Activated naive CD4-positive, alpha-beta T cell treated with anti-CD3 and anti-CD28 coated beads, Interleukin-2, amount 50 U/mL, for 24 hours (primary cell): ENCODE data around the gene MC1R.

Source experiments
- H3K27ac Mint-ChIP-seq: one replicate; pipeline ENCODE4 v1.8.0; 2021; ENCODE audit warnings: mild to moderate bottlenecking, mixed read lengths
- H3K27me3 Mint-ChIP-seq: one replicate; pipeline ENCODE4 v1.8.0; 2021; ENCODE audit warnings: mixed read lengths
- H3K36me3 Mint-ChIP-seq: one replicate; pipeline ENCODE4 v1.8.0; 2021; ENCODE audit warnings: mixed read lengths
- H3K4me1 Mint-ChIP-seq: one replicate; pipeline ENCODE4 v1.8.0; 2021; ENCODE audit warnings: mixed read lengths
- H3K4me3 Mint-ChIP-seq: one replicate; pipeline ENCODE4 v1.8.0; 2021; ENCODE audit warnings: mild to moderate bottlenecking, mixed read lengths
- H3K9me3 Mint-ChIP-seq: one replicate; pipeline ENCODE4 v1.8.0; 2021; ENCODE audit warnings: mixed read lengths

The MC1R gene

GRCh38 chr16:89890886-89891657 is 27.6 kb upstream of the MC1R start:
- Mint-ChIP-seq H3K4me3 (no peak overlapping the region), H3K27ac (no peak overlapping the region), H3K36me3 (peaks cover 6% of the 10 kb centered on the region), H3K4me1 (peaks cover 8% of the 10 kb centered on the region), H3K9me3 (no peaks in the 10 kb centered on the region), H3K27me3 (no peaks in the 10 kb centered on the region)

- no peaks in the 10 kb centered on the region for H3K27me3 Mint-ChIP-seq
- peaks cover 8% of the 10 kb centered on the region for H3K4me1 Mint-ChIP-seq
- H3K4me3 Mint-ChIP-seq: no peak overlapping the region
- H3K27ac Mint-ChIP-seq: no peak overlapping the region
- no peaks in the 10 kb centered on the region for H3K9me3 Mint-ChIP-seq
- H3K36me3 Mint-ChIP-seq: peaks cover 6% of the 10 kb centered on the region
Observed at GRCh38 chr16:89892055-89892630, 26.5 kb upstream of the MC1R start.

GRCh38 chr16:89892635-89893034 is 26.0 kb upstream of the MC1R start:
- H3K36me3 Mint-ChIP-seq: peaks cover 6% of the 10 kb centered on the region
- H3K9me3 Mint-ChIP-seq: no peaks in the 10 kb centered on the region
- H3K27me3 Mint-ChIP-seq: no peaks in the 10 kb centered on the region
- H3K4me3 Mint-ChIP-seq: no peak overlapping the region
- H3K27ac Mint-ChIP-seq: no peak overlapping the region
- H3K4me1 Mint-ChIP-seq: peaks cover 8% of the 10 kb centered on the region

- Mint-ChIP-seq H3K9me3 (no peaks in the 10 kb centered on the region), H3K27me3 (no peaks in the 10 kb centered on the region), H3K27ac (no peak overlapping the region), H3K4me1 (peaks cover 8% of the 10 kb centered on the region), H3K36me3 (peaks cover 6% of the 10 kb centered on the region), H3K4me3 (no peak overlapping the region)
Observed at GRCh38 chr16:89893642-89894548, 24.8 kb upstream of the MC1R start.

GRCh38 chr16:89895482-89896250 is 23.0 kb upstream of the MC1R start:
- Mint-ChIP-seq H3K27me3 (no peaks in the 10 kb centered on the region), H3K4me3 (no peak overlapping the region), H3K36me3 (peaks cover 6% of the 10 kb centered on the region), H3K9me3 (no peaks in the 10 kb centered on the region), H3K4me1 (no peaks in the 10 kb centered on the region), H3K27ac (no peak overlapping the region)

- Mint-ChIP-seq H3K4me1 (no peaks in the 10 kb centered on the region), H3K4me3 (no peak overlapping the region), H3K36me3 (peaks cover 5% of the 10 kb centered on the region), H3K27me3 (no peaks in the 10 kb centered on the region), H3K9me3 (no peaks in the 10 kb centered on the region), H3K27ac (no peak overlapping the region)
Observed at GRCh38 chr16:89897204-89897603, 21.5 kb upstream of the MC1R start.

GRCh38 chr16:89898201-89898967 is 20.3 kb upstream of the MC1R start:
- no peak overlapping the region for H3K4me3 Mint-ChIP-seq
- no peak overlapping the region for H3K27ac Mint-ChIP-seq
- H3K9me3 Mint-ChIP-seq: no peaks in the 10 kb centered on the region
- no peaks in the 10 kb centered on the region for H3K4me1 Mint-ChIP-seq
- peaks cover 5% of the 10 kb centered on the region for H3K36me3 Mint-ChIP-seq
- H3K27me3 Mint-ChIP-seq: no peaks in the 10 kb centered on the region

GRCh38 chr16:89899879-89900481 is 18.7 kb upstream of the MC1R start:
- Mint-ChIP-seq H3K36me3 (peaks cover 5% of the 10 kb centered on the region), H3K4me1 (no peaks in the 10 kb centered on the region), H3K27me3 (no peaks in the 10 kb centered on the region)

GRCh38 chr16:89900885-89901284 is 17.8 kb upstream of the MC1R start:
- Mint-ChIP-seq H3K27me3 (no peaks in the 10 kb centered on the region), H3K4me1 (no peaks in the 10 kb centered on the region), H3K4me3 (no peak overlapping the region), H3K9me3 (no peaks in the 10 kb centered on the region), H3K27ac (no peak overlapping the region), H3K36me3 (peaks cover 5% of the 10 kb centered on the region)

More at GRCh38 chr16:89899879-89900481, 18.7 kb upstream of the MC1R start:
- H3K4me3 Mint-ChIP-seq: no peak overlapping the region
- no peaks in the 10 kb centered on the region for H3K9me3 Mint-ChIP-seq
- H3K27ac Mint-ChIP-seq: no peak overlapping the region

GRCh38 chr16:89902980-89903379 is 15.7 kb upstream of the MC1R start:
- H3K36me3 Mint-ChIP-seq: peaks cover 5% of the 10 kb centered on the region
- no peak overlapping the region for H3K27ac Mint-ChIP-seq
- no peaks in the 10 kb centered on the region for H3K4me1 Mint-ChIP-seq
- H3K27me3 Mint-ChIP-seq: no peaks in the 10 kb centered on the region
- H3K4me3 Mint-ChIP-seq: no peak overlapping the region
- no peaks in the 10 kb centered on the region for H3K9me3 Mint-ChIP-seq

- peaks cover 4% of the 10 kb centered on the region for H3K36me3 Mint-ChIP-seq
- no peak overlapping the region for H3K4me3 Mint-ChIP-seq
- no peaks in the 10 kb centered on the region for H3K9me3 Mint-ChIP-seq
- no peaks in the 10 kb centered on the region for H3K27me3 Mint-ChIP-seq
- no peaks in the 10 kb centered on the region for H3K4me1 Mint-ChIP-seq
- no peak overlapping the region for H3K27ac Mint-ChIP-seq
Observed at GRCh38 chr16:89903908-89904515, 14.7 kb upstream of the MC1R start.

- no peaks in the 10 kb centered on the region for H3K4me1 Mint-ChIP-seq
- H3K36me3 Mint-ChIP-seq: no peaks in the 10 kb centered on the region
- no peaks in the 10 kb centered on the region for H3K27me3 Mint-ChIP-seq
- no peak overlapping the region for H3K27ac Mint-ChIP-seq
- no peak overlapping the region for H3K4me3 Mint-ChIP-seq
- no peaks in the 10 kb centered on the region for H3K9me3 Mint-ChIP-seq
Observed at GRCh38 chr16:89904606-89905510, 13.8 kb upstream of the MC1R start.

GRCh38 chr16:89905511-89906139 is 13.0 kb upstream of the MC1R start:
- H3K27me3 Mint-ChIP-seq: no peaks in the 10 kb centered on the region
- no peaks in the 10 kb centered on the region for H3K36me3 Mint-ChIP-seq
- H3K4me1 Mint-ChIP-seq: no peaks in the 10 kb centered on the region
- H3K4me3 Mint-ChIP-seq: no peak overlapping the region
- peak overlapping the region; percentile 72 for H3K27ac Mint-ChIP-seq
- H3K9me3 Mint-ChIP-seq: no peaks in the 10 kb centered on the region
